AG08395 (cell line): ENCODE data around the gene STRN3.

ENCODE experiments used
- DNase-seq: peaks from one replicate; pipeline ENCODE4 v3.0.0; 2012; ENCODE audit warnings: mixed read lengths, low spot score

The STRN3 gene

GRCh38 chr14:30872602-30873001 lies 153.6 kb downstream of the STRN3 start:
- no peak for DNase-seq

- no peak for DNase-seq
Observed at GRCh38 chr14:30869551-30870155, 156.5 kb downstream of the STRN3 start.

GRCh38 chr14:30868736-30869135 lies 157.4 kb downstream of the STRN3 start:
- DNase-seq: no peak

GRCh38 chr14:30864934-30865333 lies 161.2 kb downstream of the STRN3 start:
- DNase-seq: no peak

GRCh38 chr14:30861200-30861599 lies 165.0 kb downstream of the STRN3 start:
- no peak for DNase-seq

- DNase-seq: no peak
Observed at GRCh38 chr14:30855345-30856037, 170.7 kb downstream of the STRN3 start.

GRCh38 chr14:30854492-30854891 lies 171.7 kb downstream of the STRN3 start:
- DNase-seq: no peak

GRCh38 chr14:30853946-30854345 lies 172.2 kb downstream of the STRN3 start:
- DNase-seq: no peak

GRCh38 chr14:30849983-30850382 lies 176.2 kb downstream of the STRN3 start:
- no peak for DNase-seq

GRCh38 chr14:30849354-30849753 lies 176.8 kb downstream of the STRN3 start:
- no peak for DNase-seq

- DNase-seq: no peak
Observed at GRCh38 chr14:30848449-30849240, 177.5 kb downstream of the STRN3 start.
